Neuronal stem cell (in vitro differentiated cells): ENCODE results near the gene PRKAG1. TPM values are rescaled to one million over a fixed set of nuclear protein-coding genes. Genes with fewer than 3 reads are reported as not detected.
"Not testable (repeated sequence)": the region's sequence is repeated elsewhere in the genome, so short reads cannot be mapped to it uniquely, and the experiment has no call there.

Experiments used
- DNase-seq: peaks from one replicate; pipeline ENCODE4 v3.0.0-alpha.2; 2013; ENCODE audit warnings: low spot score
- H2AFZ ChIP-seq: one replicate; pipeline ENCODE4 v1.6.1; 2013; ENCODE audit warnings: mild to moderate bottlenecking, low read length, inconsistent platforms
- H2AK5ac ChIP-seq: 2 replicates; pipeline ENCODE4 v1.6.1; 2013; ENCODE audit warnings: low read depth, mild to moderate bottlenecking, inconsistent platforms, low read length, moderate library complexity, mixed read lengths
- H2BK120ac ChIP-seq: 2 replicates; pipeline ENCODE4 v1.6.1; 2013; ENCODE audit warnings: low read depth, mild to moderate bottlenecking, inconsistent platforms, low read length, moderate library complexity, mixed read lengths
- H2BK12ac ChIP-seq: one replicate; pipeline ENCODE4 v1.6.1; 2013; ENCODE audit warnings: low read length, inconsistent platforms
- H2BK15ac ChIP-seq: 2 replicates; pipeline ENCODE4 v1.6.1; 2013; ENCODE audit warnings: mild to moderate bottlenecking, low read length, inconsistent platforms, mixed read lengths
- H2BK5ac ChIP-seq: one replicate; pipeline ENCODE4 v1.6.1; 2013; ENCODE audit warnings: inconsistent platforms, mild to moderate bottlenecking, low read length, moderate library complexity
- H3K14ac ChIP-seq: one replicate; pipeline ENCODE4 v1.6.1; 2013; ENCODE audit warnings: low read length, inconsistent platforms
- H3K18ac ChIP-seq: 2 replicates; pipeline ENCODE4 v1.6.1; 2013; ENCODE audit warnings: low read length, inconsistent platforms
- H3K23ac ChIP-seq: 2 replicates; pipeline ENCODE4 v1.6.1; 2013; ENCODE audit warnings: low read depth, mild to moderate bottlenecking, mixed read lengths, low read length, inconsistent platforms; ENCODE audit not compliant: poor library complexity
- H3K27ac ChIP-seq: replicated peaks from 3 replicates; pipeline ENCODE4 v1.5.1; 2013; ENCODE audit warnings: low read length, inconsistent platforms
- H3K27me3 ChIP-seq, 3 experiments: 2 replicates each; pipeline ENCODE4 v1.6.1; 2013; ENCODE audit warnings: low read length in 3 of 3, mild to moderate bottlenecking in 2 of 3, inconsistent platforms in 1 of 3, low read depth in 1 of 3, mixed read lengths in 1 of 3, moderate library complexity in 1 of 3; ENCODE audit not compliant: control insufficient read depth in 3 of 3, insufficient read depth in 3 of 3
- H3K36me3 ChIP-seq, 2 donors: replicated peaks in 1 of 2; 2 replicates each; pipeline ENCODE4 v1.6.1; 2013; ENCODE audit warnings: low read length in 2 of 2; ENCODE audit not compliant: control insufficient read depth in 2 of 2, insufficient read depth in 2 of 2
- H3K4ac ChIP-seq: 2 replicates; pipeline ENCODE4 v1.6.1; 2013; ENCODE audit warnings: inconsistent platforms, mild to moderate bottlenecking, low read length, moderate library complexity
- H3K4me1 ChIP-seq, 2 donors: 1 replicate in 1 of 2; 2 replicates in 1 of 2; pipeline ENCODE4 v1.6.1; 2013; ENCODE audit warnings: low read length in 2 of 2, low read depth in 1 of 2; ENCODE audit not compliant: control insufficient read depth in 2 of 2, insufficient read depth in 1 of 2
- H3K4me2 ChIP-seq: one replicate; pipeline ENCODE4 v1.6.1; 2013; ENCODE audit warnings: mild to moderate bottlenecking, low read length, inconsistent platforms; ENCODE audit not compliant: insufficient read depth, poor library complexity, severe bottlenecking
- H3K4me3 ChIP-seq, 2 donors: 2 replicates each; pipeline ENCODE4 v1.5.1; 2013; ENCODE audit warnings: low read length in 2 of 2, mild to moderate bottlenecking in 2 of 2, inconsistent platforms in 1 of 2, moderate library complexity in 1 of 2
- H3K79me1 ChIP-seq: one replicate; pipeline ENCODE4 v1.6.1; 2013; ENCODE audit warnings: low read depth, mild to moderate bottlenecking, inconsistent platforms, low read length, moderate library complexity
- H3K9ac ChIP-seq: one replicate; pipeline ENCODE4 v1.6.1; 2013; ENCODE audit warnings: mild to moderate bottlenecking, low read depth, low read length, inconsistent platforms; ENCODE audit not compliant: poor library complexity
- H3K9me3 ChIP-seq, 2 donors: replicated peaks in 1 of 2; 2 replicates each; pipeline versions ENCODE3 to v1.6.1; 2013; ENCODE audit warnings: low read length in 2 of 2, mild to moderate bottlenecking in 2 of 2, inconsistent platforms in 1 of 2, low read depth in 1 of 2, mixed read lengths in 1 of 2, moderate library complexity in 1 of 2; ENCODE audit not compliant: control insufficient read depth in 2 of 2, insufficient read depth in 1 of 2
- H4K8ac ChIP-seq: one replicate; pipeline ENCODE4 v1.6.1; 2013; ENCODE audit warnings: low read depth, mild to moderate bottlenecking, inconsistent platforms, low read length, moderate library complexity
- H4K91ac ChIP-seq: one replicate; pipeline ENCODE4 v1.6.1; 2013; ENCODE audit warnings: low read length, low read depth, mild to moderate bottlenecking, inconsistent platforms; ENCODE audit not compliant: poor library complexity
- WGBS, 2 donors: extraction: QIAGEN DNeasy Blood & Tissue Kit; methylation state at CpG; one replicate each; pipeline ENCODE4 v1.1.7; 2013; ENCODE audit warnings: missing lambda C conversion rate in 2 of 2, mixed read lengths in 1 of 2; ENCODE audit not compliant: insufficient read length in 2 of 2, insufficient replicate concordance in 1 of 2; ENCODE audit errors: extremely low coverage in 2 of 2; 5-methylcytosine and 5-hydroxymethylcytosine counted together
- polyA plus RNA-seq, 2 experiments: library from polyadenylated mRNA; stranded (reverse); fragments of 200-250 nt; gene quantifications; one replicate each; pipeline ENCODE4 v1.2.3, GENCODE V29; 2013

PRKAG1 gene
- 36.1 TPM for polyA plus RNA-seq (2013, experiment 1 of 2)
- 34.4 TPM for polyA plus RNA-seq (2013, experiment 2 of 2)

GRCh38 chr12:49018261-49019119 lies at the start of gene PRKAG1:
Gene PRKAG1, minus strand, starts transcription at chr12:49018776. Its CDS starts 36 bp downstream, at chr12:49018740.
- Histone ChIP-seq H3K23ac (peak within 1 kb of the TSS; percentile 97), H2BK15ac (peak within 1 kb of the TSS; percentile 99), H3K36me3 (peaks cover 20 to 34% of the 10 kb centered on the region in 2 donors), H3K4me1 (peaks cover 5 to 6% of the 10 kb centered on the region in 2 donors), H2BK5ac (peak within 1 kb of the TSS; percentile 93), H4K8ac (no peak within 1 kb of the TSS), H3K27ac (peak within 1 kb of the TSS; percentile 93), H2BK120ac (peak within 1 kb of the TSS; percentile 67), H2BK12ac (no peak within 1 kb of the TSS), H3K14ac (no peak within 1 kb of the TSS), H3K4me2 (peak within 1 kb of the TSS; percentile 88), H2AFZ (peak within 1 kb of the TSS; percentile 91), H3K18ac (peak within 1 kb of the TSS; percentile 98), H3K79me1 (peaks cover 3% of the 10 kb centered on the region), H4K91ac (no peak within 1 kb of the TSS), H3K4me3 (peak within 1 kb of the TSS; percentile 83 to 90), H3K9me3 (peaks cover 0 to 2% of the 10 kb centered on the region in 2 donors), H3K9ac (peak within 1 kb of the TSS; percentile 85), H3K27me3 (no peaks in the 10 kb centered on the region), H2AK5ac (peak within 1 kb of the TSS; percentile 76), H3K4ac (no peak within 1 kb of the TSS)
- WGBS, 2 donors: no CpG with 5 or more reads among the region's 59 CpGs
- DNase-seq: peak; percentile 95

DNA sequence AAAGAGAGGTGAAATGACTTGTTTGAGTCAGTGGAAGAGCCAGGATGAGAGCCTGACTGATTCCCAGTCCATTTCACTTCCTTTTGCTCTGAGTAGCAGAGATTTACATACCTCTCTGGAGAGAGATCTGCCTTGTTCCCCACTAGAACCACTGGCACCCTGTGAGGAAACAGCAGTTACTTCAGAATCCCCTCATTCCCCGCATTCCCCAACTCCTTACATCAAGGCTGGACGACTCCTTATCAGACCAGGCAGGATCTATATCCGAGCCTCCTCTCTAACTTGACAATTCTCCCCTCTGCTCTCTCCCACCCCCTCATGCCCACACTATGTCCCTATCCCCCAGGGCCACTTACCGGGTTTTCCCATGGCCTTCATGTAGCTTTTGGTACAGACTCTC lies 47.5 kb upstream of the PRKAG1 start:
- no peak overlapping the region for H2BK12ac ChIP-seq
- H2AFZ ChIP-seq: no peak overlapping the region
- H3K79me1 ChIP-seq: no peaks in the 10 kb centered on the region
- WGBS, 2 donors: no CpG with 5 or more reads among the region's 4 CpGs
- H4K8ac ChIP-seq: no peak overlapping the region
- peaks cover 0 to 3% of the 10 kb centered on the region in 2 donors for H3K36me3 ChIP-seq
- no peak overlapping the region for H3K23ac ChIP-seq
- H3K4ac ChIP-seq: no peak overlapping the region
- H2BK5ac ChIP-seq: no peak overlapping the region
- H3K14ac ChIP-seq: no peak overlapping the region
- no peaks in the 10 kb centered on the region for H3K9me3 ChIP-seq
- H3K27ac ChIP-seq: no peak overlapping the region
- H3K4me3 ChIP-seq: no peak overlapping the region
- H2BK15ac ChIP-seq: no peak overlapping the region
- peaks cover 0 to 7% (median 0%) of the 10 kb centered on the region in 3 experiments for H3K27me3 ChIP-seq
- no peak overlapping the region for H3K18ac ChIP-seq
- no peak overlapping the region for H2AK5ac ChIP-seq
- peaks cover 6 to 12% of the 10 kb centered on the region in 2 donors for H3K4me1 ChIP-seq
- H3K4me2 ChIP-seq: no peak overlapping the region
- no peak overlapping the region for H2BK120ac ChIP-seq
- H3K9ac ChIP-seq: no peak overlapping the region
- no peak overlapping the region for H4K91ac ChIP-seq
- DNase-seq: no peak

- H3K4ac ChIP-seq: no peak overlapping the region
- no peak overlapping the region for H2BK5ac ChIP-seq
- no peak overlapping the region for H2BK12ac ChIP-seq
- peaks cover 0 to 3% of the 10 kb centered on the region in 2 donors for H3K36me3 ChIP-seq
- H3K9ac ChIP-seq: peak overlapping the region; percentile 27
- H3K9me3 ChIP-seq: no peaks in the 10 kb centered on the region
- H2AK5ac ChIP-seq: no peak overlapping the region
- no peaks in the 10 kb centered on the region for H3K79me1 ChIP-seq
- no peak overlapping the region for H4K8ac ChIP-seq
- H3K14ac ChIP-seq: no peak overlapping the region
- no peak overlapping the region for H4K91ac ChIP-seq
- H3K23ac ChIP-seq: no peak overlapping the region
- H2BK15ac ChIP-seq: no peak overlapping the region
- no peak overlapping the region for H3K4me2 ChIP-seq
- WGBS, 2 donors: no CpG with 5 or more reads among the region's 5 CpGs
- DNase-seq: no peak
- H2BK120ac ChIP-seq: no peak overlapping the region
- no peak overlapping the region for H2AFZ ChIP-seq
- no peak overlapping the region for H3K27ac ChIP-seq
- H3K18ac ChIP-seq: no peak overlapping the region
- H3K27me3 ChIP-seq: peaks cover 0 to 7% (median 0%) of the 10 kb centered on the region in 3 experiments
- peaks cover 7 to 11% of the 10 kb centered on the region in 2 donors for H3K4me1 ChIP-seq
- H3K4me3 ChIP-seq: no peak overlapping the region
Measured at GRCh38 chr12:49064767-49065152, 46.2 kb upstream of the PRKAG1 start.

- DNase-seq: not testable (repeated sequence)
Measured at GRCh38 chr12:49061916-49062315, 43.3 kb upstream of the PRKAG1 start.

More at GRCh38 chr12:49061916-49062315, 43.3 kb upstream of the PRKAG1 start:
- not testable (repeated sequence) for H3K23ac ChIP-seq, H4K8ac ChIP-seq, H3K4me2 ChIP-seq, H3K14ac ChIP-seq, H2BK15ac ChIP-seq, H3K18ac ChIP-seq, H3K9me3 ChIP-seq, H2BK120ac ChIP-seq, H2AK5ac ChIP-seq, H3K9ac ChIP-seq, H2BK12ac ChIP-seq, H3K4me3 ChIP-seq, H4K91ac ChIP-seq, H3K4ac ChIP-seq, H2BK5ac ChIP-seq, H3K27ac ChIP-seq, H3K27me3 ChIP-seq
- no CpG with 5 or more reads among the region's 17 CpGs for whole genome bisulfite sequencing, 2 donors
- Histone ChIP-seq H3K36me3 (peaks cover 0 to 14% of the 10 kb centered on the region in 2 donors), H2AFZ (peak overlapping the region; percentile 99), H3K4me1 (peaks cover 22 to 23% of the 10 kb centered on the region in 2 donors), H3K79me1 (peaks cover 11% of the 10 kb centered on the region)
